Esophagus (tissue), 2 donors: ENCODE measurements around the gene WEE2. TPM values are rescaled to one million over a fixed set of nuclear protein-coding genes. Genes with fewer than 3 reads are reported as not detected.

Experiments used
- H3K27ac ChIP-seq, 2 donors: one replicate each; pipeline ENCODE4 v1.5.1; 2013; ENCODE audit warnings: low read depth in 2 of 2, mild to moderate bottlenecking in 2 of 2, inconsistent platforms in 1 of 2, low read length in 1 of 2, moderate library complexity in 1 of 2
- H3K27me3 ChIP-seq, 2 donors: one replicate each; pipeline ENCODE4 v1.6.1; 2013; ENCODE audit warnings: low read length in 2 of 2, control low read depth in 1 of 2, mild to moderate bottlenecking in 1 of 2; ENCODE audit not compliant: insufficient read depth in 2 of 2, control insufficient read depth in 1 of 2
- H3K36me3 ChIP-seq, 2 donors: one replicate each; pipeline ENCODE4 v1.6.1; 2013; ENCODE audit warnings: low read length in 1 of 2; ENCODE audit not compliant: control insufficient read depth in 2 of 2, insufficient read depth in 2 of 2
- H3K4me1 ChIP-seq, 2 donors: one replicate each; pipeline ENCODE4 v1.6.1; 2013; ENCODE audit warnings: low read length in 1 of 2; ENCODE audit not compliant: control insufficient read depth in 2 of 2, insufficient read depth in 2 of 2
- H3K4me3 ChIP-seq, 2 donors: one replicate each; pipeline ENCODE4 v1.5.1; 2013; ENCODE audit warnings: low read length in 2 of 2, mild to moderate bottlenecking in 2 of 2, low read depth in 1 of 2, moderate library complexity in 1 of 2
- H3K9me3 ChIP-seq, 2 donors: one replicate each; pipeline ENCODE4 v1.6.1; 2013; ENCODE audit warnings: mild to moderate bottlenecking in 2 of 2, low read depth in 1 of 2, low read length in 1 of 2, moderate library complexity in 1 of 2; ENCODE audit not compliant: control insufficient read depth in 2 of 2, insufficient read depth in 1 of 2
- WGBS, 2 donors: extraction: QIAGEN DNeasy Blood & Tissue Kit; methylation state at CpG; one replicate each; pipeline ENCODE4 v1.1.7; 2013; 5-methylcytosine and 5-hydroxymethylcytosine counted together
- polyA plus RNA-seq, 2 donors: library from polyadenylated mRNA; stranded (reverse); fragments of 200-250 nt; gene quantifications; one replicate each; pipeline ENCODE4 v1.2.3, GENCODE V29; 2013
- donor health status: healthy with polysubstance abuse.
- donor health status: Bipolar disorder and iron deficiency.

Gene WEE2
- polyA plus RNA-seq, 2 donors, result not detected

DNA sequence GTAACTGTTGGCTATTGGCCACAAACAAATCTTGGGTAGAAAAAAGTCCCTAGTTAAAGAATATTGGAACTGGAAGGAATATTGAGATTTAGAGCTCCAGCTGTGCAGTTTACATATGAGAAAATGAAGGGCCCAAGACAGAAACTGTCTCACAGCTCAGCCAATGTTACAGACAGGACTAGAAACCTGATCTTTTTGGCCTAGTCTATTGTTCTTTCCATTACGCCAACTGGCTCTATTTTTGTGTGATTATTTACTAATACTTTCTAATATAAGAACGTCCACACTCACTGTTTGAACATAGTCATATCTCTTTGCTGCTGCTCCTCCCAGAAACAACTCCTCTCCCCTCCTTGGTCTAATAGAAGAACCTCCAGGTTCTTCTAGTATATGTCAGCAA is 1.2 kb downstream of the WEE2 start:
- H3K9me3 ChIP-seq, result no peaks in the 10 kb centered on the region
- WGBS, 2 donors, result 88 to 90% methylated on average over 2 of the region's 2 CpGs
- no peak overlapping the region for H3K4me3 ChIP-seq
- H3K27me3 ChIP-seq, result no peaks in the 10 kb centered on the region
- no peaks in the 10 kb centered on the region for H3K4me1 ChIP-seq
- no peaks in the 10 kb centered on the region for H3K36me3 ChIP-seq
- no peak overlapping the region for H3K27ac ChIP-seq

DNA sequence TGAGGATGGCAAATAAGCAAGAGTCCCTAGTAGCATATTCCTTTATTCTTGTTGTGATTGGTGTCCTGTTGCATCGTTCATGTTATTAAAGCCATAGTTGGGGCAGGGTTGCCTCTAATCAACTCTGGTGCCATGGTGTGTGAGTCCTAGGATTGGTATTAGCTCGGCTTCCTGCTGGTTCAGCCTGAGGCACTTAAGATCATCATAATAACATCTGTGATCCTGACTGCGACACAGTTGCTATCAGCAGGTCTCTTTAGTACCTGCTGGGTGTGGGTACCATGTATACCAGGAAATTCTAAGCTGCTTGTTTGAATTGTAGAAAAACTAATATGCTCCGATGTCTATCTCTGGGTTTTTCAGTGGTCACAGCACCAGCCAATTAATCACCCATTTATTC is 1.6 kb downstream of the WEE2 start:
- Histone ChIP-seq H3K4me1 (no peaks in the 10 kb centered on the region), H3K36me3 (no peaks in the 10 kb centered on the region), H3K4me3 (no peak overlapping the region), H3K27me3 (no peaks in the 10 kb centered on the region), H3K9me3 (no peaks in the 10 kb centered on the region), H3K27ac (no peak overlapping the region)
- 87 to 93% methylated on average over 4 of the region's 4 CpGs for WGBS, 2 donors

DNA sequence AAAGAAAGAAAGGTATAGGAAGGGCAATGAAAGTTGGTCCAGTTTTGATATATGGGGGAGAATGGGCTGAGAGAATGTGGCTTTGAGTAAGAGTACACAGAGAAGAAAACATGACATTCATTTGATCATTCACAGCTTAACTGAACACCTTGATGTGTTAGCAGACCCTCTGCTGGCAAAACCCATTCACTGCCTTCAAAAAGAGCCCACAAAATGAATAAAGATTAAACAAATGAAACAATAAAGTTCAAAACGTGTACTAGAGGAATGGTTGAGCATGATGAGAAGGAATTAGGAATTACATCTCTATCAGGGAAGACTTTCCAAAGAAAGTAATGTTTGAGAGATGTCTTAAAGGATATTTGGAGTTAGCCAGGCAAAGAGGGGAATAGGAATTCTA is 2.1 kb downstream of the WEE2 start:
- no peak overlapping the region for H3K4me3 ChIP-seq
- H3K27ac ChIP-seq, result no peak overlapping the region
- H3K27me3 ChIP-seq, result no peaks in the 10 kb centered on the region
- no peaks in the 10 kb centered on the region for H3K9me3 ChIP-seq
- no peaks in the 10 kb centered on the region for H3K36me3 ChIP-seq
- WGBS, 2 donors, result 41 to 52% methylated on average over 1 of the region's 1 CpG
- H3K4me1 ChIP-seq, result no peaks in the 10 kb centered on the region

DNA sequence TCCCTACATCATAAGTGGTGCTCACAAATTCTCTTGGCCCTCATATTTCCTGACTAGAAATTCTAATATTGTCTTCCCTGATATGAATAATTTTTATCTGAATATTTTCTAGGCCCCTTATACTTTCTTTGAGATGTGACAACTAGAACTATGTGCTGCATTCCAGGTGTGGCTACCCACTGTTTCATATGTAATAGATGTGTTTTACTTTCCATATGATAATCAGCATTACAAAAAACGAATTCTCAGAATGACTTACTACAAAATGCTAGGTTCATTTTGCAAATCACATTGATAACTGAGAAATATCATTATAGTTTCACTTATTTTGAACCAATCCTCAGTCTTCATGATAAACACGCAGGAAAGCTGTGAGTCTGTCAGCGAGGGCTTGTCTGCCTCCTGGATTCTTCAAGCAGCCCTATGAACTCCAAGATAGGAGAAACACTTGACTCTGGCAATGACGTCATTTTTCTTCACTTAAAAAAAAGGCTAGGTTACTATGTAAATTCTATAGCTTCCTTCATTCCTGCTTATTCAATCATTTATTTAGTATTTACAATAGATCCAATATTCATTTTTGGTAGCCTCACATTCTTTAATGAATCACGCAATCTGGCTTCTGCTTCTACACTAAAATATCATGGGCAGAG is 4.6 kb downstream of the WEE2 start:
- no peaks in the 10 kb centered on the region for H3K4me1 ChIP-seq
- WGBS, 2 donors, result 88% methylated on average over 5 of the region's 5 CpGs
- no peaks in the 10 kb centered on the region for H3K36me3 ChIP-seq
- H3K4me3 ChIP-seq, result no peak overlapping the region
- H3K27me3 ChIP-seq, result no peaks in the 10 kb centered on the region
- H3K9me3 ChIP-seq, result no peaks in the 10 kb centered on the region
- H3K27ac ChIP-seq, result no peak overlapping the region

DNA sequence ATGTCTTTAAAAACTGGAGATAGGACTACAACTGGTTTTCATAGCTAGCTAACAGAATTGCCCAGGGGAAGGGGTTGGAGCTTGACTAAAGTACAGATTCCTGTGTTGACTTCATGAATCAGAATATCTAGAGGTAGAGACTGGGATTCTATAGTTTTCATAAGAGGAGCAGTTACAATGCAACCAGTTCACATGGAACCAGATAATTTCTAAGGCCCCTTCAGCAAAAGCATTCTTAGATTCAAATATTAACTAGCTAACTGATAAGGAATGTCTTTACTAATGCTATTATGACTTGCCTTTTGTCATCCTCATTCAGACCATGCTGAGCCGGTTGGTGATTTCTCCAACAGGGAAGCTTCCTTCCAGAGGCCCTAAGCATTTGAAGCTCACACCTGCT is 5.7 kb downstream of the WEE2 start:
- 91 to 92% methylated on average over 1 of the region's 1 CpG for WGBS, 2 donors
- no peak overlapping the region for H3K4me3 ChIP-seq
- no peaks in the 10 kb centered on the region for H3K9me3 ChIP-seq
- no peaks in the 10 kb centered on the region for H3K36me3 ChIP-seq
- H3K27ac ChIP-seq, result no peak overlapping the region
- H3K4me1 ChIP-seq, result no peaks in the 10 kb centered on the region
- H3K27me3 ChIP-seq, result no peaks in the 10 kb centered on the region

DNA sequence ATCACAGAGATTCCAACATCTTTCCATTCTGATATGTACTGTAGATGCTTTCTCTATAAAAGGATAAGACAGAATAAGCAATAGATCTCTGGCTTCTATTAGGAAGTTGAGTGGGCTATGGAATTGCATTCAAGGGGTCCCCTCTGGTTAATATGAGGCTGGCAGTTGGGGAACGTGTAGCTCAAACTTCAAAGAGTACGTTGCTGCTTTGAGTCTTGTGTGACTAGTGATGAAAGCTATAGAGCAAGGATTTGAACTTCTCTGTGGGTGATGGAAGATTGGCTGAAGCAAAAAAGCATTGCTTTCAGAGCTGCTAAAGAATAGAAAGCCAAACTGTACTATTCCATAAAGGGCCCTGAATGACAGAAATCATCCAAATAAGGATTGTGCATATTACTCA is 6.4 kb downstream of the WEE2 start:
- Histone ChIP-seq H3K27ac (no peak overlapping the region), H3K36me3 (no peaks in the 10 kb centered on the region), H3K9me3 (no peaks in the 10 kb centered on the region), H3K4me3 (no peak overlapping the region), H3K27me3 (no peaks in the 10 kb centered on the region), H3K4me1 (no peaks in the 10 kb centered on the region)
- 68 to 80% methylated on average over 2 of the region's 2 CpGs for WGBS, 2 donors

DNA sequence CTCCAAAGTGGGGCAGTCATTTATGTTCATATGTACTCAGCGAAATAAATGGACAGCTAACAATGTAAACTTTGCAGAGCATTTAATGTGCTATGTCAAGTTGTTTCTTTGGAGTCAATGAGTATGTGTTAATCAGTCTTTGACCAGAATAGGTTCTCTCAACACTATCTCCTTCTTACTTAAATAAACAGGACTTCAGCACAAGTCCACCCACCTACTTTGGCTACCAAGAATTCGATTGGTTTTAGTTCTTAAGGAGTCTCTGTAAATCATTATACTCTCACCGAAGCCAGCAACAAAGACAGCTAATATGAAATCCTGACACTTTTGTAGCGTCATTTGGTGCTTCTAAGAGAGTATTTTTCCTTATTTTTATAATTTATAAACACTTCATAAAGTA is 6.9 kb downstream of the WEE2 start:
- Histone ChIP-seq H3K4me3 (no peak overlapping the region), H3K27ac (no peak overlapping the region), H3K4me1 (no peaks in the 10 kb centered on the region), H3K9me3 (no peaks in the 10 kb centered on the region), H3K27me3 (no peaks in the 10 kb centered on the region), H3K36me3 (no peaks in the 10 kb centered on the region)
- WGBS, 2 donors, result 65 to 69% methylated on average over 4 of the region's 4 CpGs

DNA sequence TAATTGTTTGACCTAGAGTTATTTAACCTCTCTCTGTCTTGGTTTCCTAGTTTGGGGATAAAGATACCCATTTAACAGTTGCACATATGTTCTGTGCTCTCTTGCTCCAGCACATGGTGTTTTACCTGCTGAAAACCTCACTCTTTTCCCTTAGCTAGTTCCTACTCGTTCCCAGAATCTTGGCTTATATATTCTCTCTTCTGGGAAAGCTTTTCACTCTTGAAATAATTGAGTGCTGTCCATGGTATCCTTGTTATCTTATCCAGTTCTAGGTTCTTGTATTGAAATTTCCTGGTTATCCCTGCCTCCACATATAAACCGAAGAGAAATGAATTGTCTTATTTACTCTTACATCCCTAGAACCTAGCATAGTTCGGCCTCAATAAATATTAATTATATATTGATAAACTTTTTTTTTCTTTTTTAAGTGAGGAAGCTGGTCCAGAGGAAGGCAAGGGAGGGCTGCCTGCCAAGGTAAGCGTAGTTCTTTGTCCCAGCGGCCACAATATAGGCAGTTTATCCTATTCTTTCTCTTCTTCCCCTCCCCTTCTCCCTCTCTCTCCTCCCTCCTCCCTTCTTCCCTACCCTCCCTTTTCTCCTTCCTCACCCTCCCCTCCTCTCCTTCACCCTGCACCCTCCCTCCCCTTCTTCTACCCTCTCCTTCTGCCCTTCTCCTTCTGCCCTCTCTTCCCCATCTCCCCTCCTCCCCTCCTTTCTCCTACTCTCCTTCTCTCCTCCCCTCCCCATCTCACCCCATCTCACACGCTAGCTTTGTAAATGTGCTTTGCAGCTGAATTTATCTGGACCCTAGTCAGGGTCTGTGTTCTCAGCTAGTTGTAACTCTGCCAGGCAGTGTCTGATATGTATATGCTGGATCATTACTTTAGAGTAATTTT is 7.9 kb downstream of the WEE2 start:
- H3K4me1 ChIP-seq, result no peaks in the 10 kb centered on the region
- H3K9me3 ChIP-seq, result no peaks in the 10 kb centered on the region
- no peak overlapping the region for H3K4me3 ChIP-seq
- no peaks in the 10 kb centered on the region for H3K27me3 ChIP-seq
- 79 to 80% methylated on average over 6 of the region's 6 CpGs for WGBS, 2 donors
- no peaks in the 10 kb centered on the region for H3K36me3 ChIP-seq
- H3K27ac ChIP-seq, result no peak overlapping the region

DNA sequence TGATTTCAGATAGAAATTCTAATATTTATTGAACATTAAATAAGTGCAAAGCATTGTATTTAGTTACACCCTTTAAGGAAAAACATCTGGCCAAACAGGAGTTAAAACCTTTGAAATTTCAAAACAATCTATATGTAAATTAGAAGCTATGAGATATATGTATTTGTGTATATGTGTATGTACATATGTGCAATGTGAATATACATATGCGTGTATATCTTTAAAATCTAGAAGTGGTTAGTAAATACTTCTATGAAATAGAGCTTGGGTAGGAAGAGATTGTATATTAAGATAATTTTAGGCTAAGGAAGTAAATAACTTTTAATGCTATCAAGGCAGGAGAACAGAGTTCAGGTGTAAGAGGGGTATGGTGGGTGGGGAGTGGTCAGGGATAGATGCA is 9.3 kb downstream of the WEE2 start:
- 95 to 96% methylated on average over 1 of the region's 1 CpG for WGBS, 2 donors
- Histone ChIP-seq H3K4me3 (no peak overlapping the region), H3K36me3 (no peaks in the 10 kb centered on the region), H3K27me3 (no peaks in the 10 kb centered on the region), H3K27ac (no peak overlapping the region), H3K4me1 (no peaks in the 10 kb centered on the region), H3K9me3 (no peaks in the 10 kb centered on the region)

DNA sequence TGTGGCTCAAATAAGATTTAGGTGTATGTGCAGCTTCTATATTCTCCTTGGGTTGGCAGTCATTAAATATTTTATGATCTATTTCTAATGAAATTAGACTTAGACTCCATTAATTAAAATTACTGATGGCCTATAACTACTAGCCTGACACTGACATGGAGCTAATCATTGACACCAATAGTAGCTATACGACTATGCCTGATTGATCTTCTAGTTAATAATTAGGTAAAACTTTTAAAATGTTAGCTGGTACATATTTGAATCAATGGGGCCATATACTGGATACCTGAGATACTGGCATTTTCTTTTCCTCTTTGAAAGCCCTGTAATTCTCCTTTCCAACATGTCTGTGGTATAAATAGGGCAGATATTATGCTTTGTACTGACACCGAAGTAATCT is 14.4 kb downstream of the WEE2 start:
- no peaks in the 10 kb centered on the region for H3K36me3 ChIP-seq
- H3K4me1 ChIP-seq, result no peaks in the 10 kb centered on the region
- no peak overlapping the region for H3K4me3 ChIP-seq
- 83 to 91% methylated on average over 2 of the region's 2 CpGs for WGBS, 2 donors
- H3K27me3 ChIP-seq, result no peaks in the 10 kb centered on the region
- no peak overlapping the region for H3K27ac ChIP-seq
- no peaks in the 10 kb centered on the region for H3K9me3 ChIP-seq
